ENCODE measurements around the gene LRRC45. TPM values are rescaled to one million over a fixed set of nuclear protein-coding genes. Genes with fewer than 3 reads are reported as not detected.

LRRC45 gene
- total and polyA plus RNA-seq, 11 donors, result 2.9 to 8.6 (median 5.6) TPM

GRCh38 chr17:81984773-81985410 is 38.2 kb upstream of the LRRC45 start:
- Histone ChIP-seq H3K4me1 (no peaks in the 10 kb centered on the region), H3K27ac (no peak overlapping the region), H3K9me3 (no peaks in the 10 kb centered on the region), H3K4me3 (no peak overlapping the region), H3K36me3 (peaks cover 0 to 58% (median 35%) of the 10 kb centered on the region in 9 donors), H3K27me3 (no peaks in the 10 kb centered on the region)
- no peak for DNase-seq
- no peak for ATAC-seq
- TF ChIP-seq, protein P1, sequence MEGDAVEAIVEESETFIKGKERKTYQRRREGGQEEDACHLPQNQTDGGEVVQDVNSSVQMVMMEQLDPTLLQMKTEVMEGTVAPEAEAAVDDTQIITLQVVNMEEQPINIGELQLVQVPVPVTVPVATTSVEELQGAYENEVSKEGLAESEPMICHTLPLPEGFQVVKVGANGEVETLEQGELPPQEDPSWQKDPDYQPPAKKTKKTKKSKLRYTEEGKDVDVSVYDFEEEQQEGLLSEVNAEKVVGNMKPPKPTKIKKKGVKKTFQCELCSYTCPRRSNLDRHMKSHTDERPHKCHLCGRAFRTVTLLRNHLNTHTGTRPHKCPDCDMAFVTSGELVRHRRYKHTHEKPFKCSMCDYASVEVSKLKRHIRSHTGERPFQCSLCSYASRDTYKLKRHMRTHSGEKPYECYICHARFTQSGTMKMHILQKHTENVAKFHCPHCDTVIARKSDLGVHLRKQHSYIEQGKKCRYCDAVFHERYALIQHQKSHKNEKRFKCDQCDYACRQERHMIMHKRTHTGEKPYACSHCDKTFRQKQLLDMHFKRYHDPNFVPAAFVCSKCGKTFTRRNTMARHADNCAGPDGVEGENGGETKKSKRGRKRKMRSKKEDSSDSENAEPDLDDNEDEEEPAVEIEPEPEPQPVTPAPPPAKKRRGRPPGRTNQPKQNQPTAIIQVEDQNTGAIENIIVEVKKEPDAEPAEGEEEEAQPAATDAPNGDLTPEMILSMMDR (IDR thresholded peaks at IDR 0.05), result no peak
- TF ChIP-seq POLR2A (IDR thresholded peaks at IDR 0.05), result no peak
- WGBS, 4 donors, result 88 to 94% (median 93%) methylated on average over 21 of the region's 21 CpGs
- intact Hi-C loops (cut with DNase I), result no loop called here

- no peak for DNase-seq
- TF ChIP-seq POLR2A (IDR thresholded peaks at IDR 0.05), result no peak
- TF ChIP-seq, protein P1 (IDR thresholded peaks at IDR 0.05), result no peak
- H3K36me3 ChIP-seq, result peaks cover 0 to 55% (median 27%) of the 10 kb centered on the region in 9 donors
Measured at GRCh38 chr17:81986606-81987005, 36.5 kb upstream of the LRRC45 start.

DNA sequence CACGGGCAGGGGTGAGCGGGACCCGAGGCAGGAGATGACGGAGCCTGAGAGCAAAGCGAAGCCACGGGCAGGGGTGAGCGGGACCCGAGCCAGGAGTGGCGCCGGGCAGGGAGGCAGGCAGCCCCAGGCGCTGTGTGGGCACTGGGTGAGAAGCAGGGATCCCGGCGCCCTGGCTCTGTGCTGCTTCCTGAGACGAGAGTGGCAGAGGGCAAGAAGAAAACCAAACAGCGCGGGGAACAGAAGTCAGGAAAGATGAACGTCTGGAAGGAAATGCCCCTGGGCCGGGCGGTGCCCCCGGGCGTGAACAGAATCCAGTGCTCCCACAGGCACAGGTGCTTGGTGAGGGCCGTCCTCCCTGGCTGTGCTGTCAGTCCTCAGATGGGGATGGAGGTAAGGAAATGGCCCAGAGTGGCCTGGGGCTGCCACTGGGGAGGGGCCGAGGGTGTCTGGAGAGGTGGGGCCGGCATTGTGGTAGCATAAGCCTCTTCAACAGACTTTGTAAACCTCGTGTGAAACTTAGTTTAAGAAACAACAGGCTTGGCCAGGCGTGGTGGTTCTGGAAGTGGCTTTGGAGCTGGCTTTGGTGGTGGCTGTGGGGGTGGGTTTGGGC is 35.8 kb upstream of the LRRC45 start:
- TF ChIP-seq POLR2A (IDR thresholded peaks at IDR 0.05), result no peak
- TF ChIP-seq, protein P1 (IDR thresholded peaks at IDR 0.05), result no peak

More at GRCh38 chr17:81986606-81987005, 36.5 kb upstream of the LRRC45 start:
- no peak for ATAC-seq
- H3K27me3 ChIP-seq, result no peaks in the 10 kb centered on the region
- H3K4me3 ChIP-seq, result no peak overlapping the region
- intact Hi-C loops (cut with DNase I), result no loop called here
- 96 to 98% (median 97%) methylated on average over 21 to 26 of the region's 26 CpGs for WGBS, 4 donors
- H3K9me3 ChIP-seq, result no peaks in the 10 kb centered on the region
- no peak overlapping the region for H3K27ac ChIP-seq
- peaks cover 0 to 12% (median 7%) of the 10 kb centered on the region in 12 donors for H3K4me1 ChIP-seq

More for the DNA sequence above, 35.8 kb upstream of the LRRC45 start:
- no peaks in the 10 kb centered on the region for H3K27me3 ChIP-seq
- no peak overlapping the region for H3K4me3 ChIP-seq
- no peak for DNase-seq
- no peak overlapping the region for H3K27ac ChIP-seq
- peaks cover 0 to 55% (median 27%) of the 10 kb centered on the region in 9 donors for H3K36me3 ChIP-seq
- no peaks in the 10 kb centered on the region for H3K9me3 ChIP-seq
- whole genome bisulfite sequencing, 4 donors, result 87 to 93% (median 90%) methylated on average over 26 of the region's 26 CpGs
- ATAC-seq, result no peak
- intact Hi-C loops (cut with DNase I), result no loop called here
- H3K4me1 ChIP-seq, result peaks cover 0 to 18% (median 9%) of the 10 kb centered on the region in 12 donors

Data from heart left ventricle (tissue), 16 donors.